Stimulated activated CD8-positive, alpha-beta memory T cell treated with anti-CD3 and anti-CD28 coated beads, Interleukin-12 subunit alpha, Interleukin-12 subunit beta, amount 100 ng/mL, for 1 hour (primary cell): ENCODE data around the gene ACADS.

Experiments used
- DNase-seq: peaks from one replicate; pipeline ENCODE4 v3.0.0-alpha.2; 2020; ENCODE audit warnings: low read depth

The ACADS gene

DNA sequence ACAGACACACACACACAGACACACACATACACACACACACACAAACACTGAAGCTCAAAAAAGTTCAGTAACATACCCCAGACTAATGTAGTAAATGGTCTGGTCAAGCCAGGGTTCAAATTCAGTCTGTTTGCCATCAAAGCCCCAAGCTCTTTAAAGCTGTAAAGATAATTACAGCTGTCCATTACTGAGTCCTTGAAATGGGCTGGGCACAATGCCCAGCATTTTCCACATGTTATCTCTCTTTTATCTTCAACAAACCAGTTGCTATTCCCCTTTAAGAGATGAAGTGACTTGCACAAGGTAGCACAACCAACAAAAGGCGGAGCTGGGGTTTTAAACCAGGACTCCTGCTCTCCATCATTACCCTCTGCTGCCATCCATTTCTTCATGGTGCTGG is 23.0 kb upstream of the ACADS start:
- no peak for DNase-seq

DNA sequence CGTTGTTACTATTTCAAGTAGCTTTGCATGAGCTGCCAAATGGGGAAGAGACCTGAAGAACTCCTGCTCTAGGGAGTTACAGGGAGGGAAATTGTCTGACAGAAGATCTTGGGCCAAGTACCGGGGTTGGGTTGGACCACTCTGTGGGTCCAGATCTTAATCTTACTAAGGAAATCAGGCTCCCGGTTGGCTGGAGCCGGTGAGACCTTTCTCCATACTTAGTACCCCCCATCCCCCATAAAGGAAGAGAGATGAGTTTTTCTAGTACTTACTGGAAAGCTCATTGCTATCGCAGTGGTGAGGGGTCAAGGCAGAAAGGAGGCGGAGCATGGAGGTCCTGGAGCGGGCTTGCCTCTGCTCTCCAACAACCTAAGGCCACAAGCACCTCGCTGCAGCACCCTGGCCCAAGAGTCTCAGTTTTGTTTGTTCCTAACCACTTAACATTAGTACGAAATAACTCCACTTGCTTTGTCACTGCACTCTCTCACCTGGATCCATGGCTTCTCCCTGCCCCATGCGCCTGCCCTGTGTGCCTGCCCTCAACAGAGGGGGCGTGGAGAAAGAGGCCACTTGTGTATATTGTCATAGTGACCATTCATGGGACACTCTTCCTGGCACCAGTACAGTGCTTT is 22.2 kb upstream of the ACADS start:
- no peak for DNase-seq

- no peak for DNase-seq
Measured at GRCh38 chr12:120705618-120706017, 20.0 kb upstream of the ACADS start.

DNA sequence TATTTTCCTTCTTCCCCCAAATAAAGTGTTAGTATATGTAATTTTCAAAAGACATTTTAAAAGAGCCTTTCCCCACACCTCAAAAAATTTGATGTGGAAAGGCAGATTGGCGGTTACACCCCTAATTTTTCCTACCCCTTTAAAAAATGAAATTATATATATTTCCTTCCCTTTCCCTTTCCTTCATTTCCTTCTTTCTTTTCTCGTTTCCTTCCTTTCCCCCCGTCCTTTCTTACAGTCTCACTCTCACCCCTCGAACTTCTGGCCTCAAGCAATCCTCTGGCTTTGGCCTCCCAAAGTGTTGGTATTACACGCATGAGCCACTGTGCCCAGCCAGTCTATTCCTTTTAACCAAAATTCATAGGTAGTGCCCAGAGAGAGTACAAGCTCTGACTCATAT is 19.6 kb upstream of the ACADS start:
- no peak for DNase-seq

DNA sequence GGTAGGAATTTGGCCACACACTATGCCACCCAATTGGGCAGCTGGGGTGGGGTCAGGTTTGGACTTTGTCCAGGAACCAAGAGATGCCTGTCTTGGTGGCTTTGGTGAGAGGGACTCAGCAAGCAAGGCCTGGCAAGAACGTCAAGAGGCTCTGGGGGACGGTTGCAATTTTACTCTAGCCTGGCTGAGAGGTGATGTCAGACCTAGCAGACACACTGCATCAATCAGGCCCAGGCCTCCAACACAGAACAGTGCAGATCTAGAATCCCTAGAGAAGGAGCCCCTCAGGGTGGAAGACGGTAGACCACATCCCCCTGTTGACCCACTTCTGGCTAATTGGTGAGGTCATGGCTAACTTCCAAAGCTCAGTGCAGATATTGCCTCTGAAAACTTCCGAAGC is 17.0 kb upstream of the ACADS start:
- no peak for DNase-seq

DNA sequence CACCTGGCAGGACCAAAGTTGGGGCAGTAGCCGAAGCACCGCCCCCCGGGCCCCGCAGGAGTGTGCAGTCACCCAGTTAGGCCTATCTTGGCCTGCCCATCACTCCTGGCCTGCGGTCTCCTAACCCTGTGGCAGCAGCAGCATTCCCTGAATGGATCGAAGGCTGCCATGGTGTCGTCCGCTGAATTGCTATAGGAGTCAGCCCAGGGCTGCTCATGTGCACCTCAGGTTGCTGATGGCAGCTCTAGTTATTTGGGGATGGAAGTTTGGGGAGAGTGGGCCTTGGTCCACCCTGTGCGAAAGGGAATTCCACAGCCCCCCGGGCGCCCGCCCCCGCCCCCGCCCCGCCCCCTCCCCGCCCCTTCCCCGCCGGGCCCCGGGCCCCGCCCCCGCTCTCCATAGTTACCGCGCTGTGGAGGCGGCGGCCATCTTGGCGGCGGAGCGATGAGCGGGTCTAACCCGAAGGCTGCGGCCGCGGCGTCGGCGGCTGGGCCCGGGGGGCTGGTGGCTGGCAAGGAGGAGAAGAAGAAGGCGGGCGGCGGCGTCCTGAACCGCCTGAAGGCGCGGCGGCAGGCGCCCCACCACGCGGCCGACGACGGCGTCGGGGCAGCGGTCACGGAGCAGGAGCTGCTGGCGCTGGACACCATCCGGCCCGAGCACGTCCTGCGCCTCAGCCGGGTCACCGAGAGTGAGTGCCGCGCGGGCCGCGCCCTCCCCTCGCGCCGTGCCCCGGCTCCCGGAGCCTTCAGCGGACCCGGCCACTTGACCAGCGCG is 15.4 kb upstream of the ACADS start, which contains the start of gene UNC119B:
TSS of gene UNC119B (plus strand) at position 428 of the 774 bp plus-strand sequence. CDS start at position 445, 17 bp downstream.
- DNase-seq: peak; percentile 64

- DNase-seq: no peak
Measured at GRCh38 chr12:120710805-120711296, 14.8 kb upstream of the ACADS start.

- DNase-seq: no peak
Measured at GRCh38 chr12:120711411-120711810, 14.2 kb upstream of the ACADS start.

DNA sequence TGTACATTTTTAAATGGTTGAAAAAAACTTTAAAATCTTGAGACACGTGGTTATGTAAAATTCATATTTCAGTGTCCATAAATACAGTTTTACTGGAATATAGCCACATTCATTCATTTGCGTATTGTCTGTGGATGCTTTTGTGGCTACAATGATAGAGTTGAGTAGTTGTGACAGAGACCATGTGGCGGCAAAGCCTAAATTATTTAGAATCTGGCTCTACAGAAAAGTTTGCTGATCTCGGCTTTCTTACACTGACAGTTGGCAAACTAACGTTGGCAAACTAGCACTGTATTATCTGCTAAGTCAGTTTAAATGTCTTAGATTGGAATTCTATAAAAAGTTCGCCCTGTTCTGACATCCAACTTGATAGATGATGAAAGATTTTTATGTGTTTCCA is 13.0 kb upstream of the ACADS start:
- no peak for DNase-seq

DNA sequence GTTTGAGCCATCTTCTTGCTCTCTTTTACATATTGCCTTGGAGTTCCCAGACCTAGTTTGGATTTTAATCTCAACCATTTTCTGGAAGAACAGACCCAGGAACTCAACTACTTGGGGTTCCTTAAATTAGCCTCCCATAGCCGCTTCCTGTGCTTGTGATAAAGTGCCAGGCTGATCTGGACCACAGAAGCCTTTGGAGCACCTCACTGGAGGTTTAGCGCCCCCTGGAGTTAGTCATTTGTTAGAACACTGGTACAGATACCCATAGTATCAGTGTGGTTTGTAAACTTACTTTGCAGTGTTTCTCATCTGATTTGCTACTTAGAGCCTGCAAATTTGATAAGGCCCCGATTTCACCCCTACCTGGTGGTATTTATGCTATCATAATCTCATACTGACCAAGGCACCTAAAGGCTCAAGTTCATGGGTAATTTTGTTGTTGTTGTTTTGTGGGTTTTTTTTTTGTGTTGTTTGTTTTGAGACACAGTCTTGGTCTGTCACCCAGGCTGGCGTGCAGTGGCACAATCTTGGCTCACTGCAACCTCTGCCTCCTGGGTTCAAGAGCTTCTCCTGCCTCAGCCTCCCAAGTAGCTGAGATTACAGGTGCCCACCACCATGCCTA is 11.7 kb upstream of the ACADS start:
- peak; percentile 68 for DNase-seq

DNA sequence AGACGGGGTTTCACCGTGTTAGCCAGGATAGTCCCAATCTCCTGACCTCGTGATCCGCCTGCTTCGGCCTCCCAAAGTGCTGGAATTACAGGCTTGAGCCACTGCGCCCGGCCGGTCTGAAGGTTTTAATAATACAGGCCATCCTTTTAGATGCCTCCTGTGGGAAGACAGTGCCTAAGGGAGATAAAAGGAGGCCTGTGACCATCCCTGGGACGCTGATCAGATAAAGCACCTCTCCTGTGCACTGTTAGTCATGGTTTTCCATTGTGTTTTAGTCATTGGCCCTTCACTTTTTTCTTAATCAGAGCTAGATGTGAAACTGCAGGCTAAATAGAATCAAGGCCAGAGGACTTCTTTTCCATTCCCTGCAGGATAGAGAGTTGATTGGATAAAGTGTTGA is 7.6 kb upstream of the ACADS start:
- no peak for DNase-seq

- no peak for DNase-seq
Measured at GRCh38 chr12:120719072-120719471, 6.6 kb upstream of the ACADS start.

DNA sequence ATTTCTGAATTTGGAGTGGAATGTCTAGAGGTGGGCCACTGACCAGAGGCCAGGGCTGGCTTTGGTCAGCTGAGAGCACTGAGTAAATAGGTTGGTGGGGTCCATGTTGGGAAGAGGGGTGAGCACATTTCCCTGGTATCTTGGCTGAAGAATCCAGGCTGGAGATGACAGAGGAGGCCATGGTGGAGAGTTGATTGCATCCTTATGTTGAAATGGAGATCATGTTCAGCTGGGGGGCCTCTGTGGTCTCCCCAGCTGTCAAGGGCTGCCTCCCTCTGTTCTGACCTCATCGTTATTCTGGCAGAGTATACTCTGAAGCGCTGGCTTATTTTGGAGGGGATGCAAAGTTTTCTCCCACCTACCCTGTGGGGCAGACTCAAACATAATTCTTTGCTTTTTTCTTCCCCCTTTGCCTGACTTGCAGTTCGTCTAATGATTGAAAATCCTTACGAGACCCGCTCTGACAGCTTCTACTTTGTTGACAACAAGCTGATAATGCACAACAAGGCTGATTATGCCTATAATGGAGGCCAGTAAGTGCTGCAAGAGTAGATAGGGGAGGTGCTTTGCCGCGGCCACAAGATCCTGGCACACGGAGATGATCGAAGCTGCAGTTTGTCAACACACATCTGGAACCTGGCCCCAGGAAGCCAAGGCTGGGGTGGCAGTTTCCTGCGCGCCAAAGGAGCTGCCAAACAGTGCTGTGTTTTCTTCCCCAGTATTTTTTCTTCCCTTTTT is 6.0 kb upstream of the ACADS start:
- DNase-seq: no peak

DNA sequence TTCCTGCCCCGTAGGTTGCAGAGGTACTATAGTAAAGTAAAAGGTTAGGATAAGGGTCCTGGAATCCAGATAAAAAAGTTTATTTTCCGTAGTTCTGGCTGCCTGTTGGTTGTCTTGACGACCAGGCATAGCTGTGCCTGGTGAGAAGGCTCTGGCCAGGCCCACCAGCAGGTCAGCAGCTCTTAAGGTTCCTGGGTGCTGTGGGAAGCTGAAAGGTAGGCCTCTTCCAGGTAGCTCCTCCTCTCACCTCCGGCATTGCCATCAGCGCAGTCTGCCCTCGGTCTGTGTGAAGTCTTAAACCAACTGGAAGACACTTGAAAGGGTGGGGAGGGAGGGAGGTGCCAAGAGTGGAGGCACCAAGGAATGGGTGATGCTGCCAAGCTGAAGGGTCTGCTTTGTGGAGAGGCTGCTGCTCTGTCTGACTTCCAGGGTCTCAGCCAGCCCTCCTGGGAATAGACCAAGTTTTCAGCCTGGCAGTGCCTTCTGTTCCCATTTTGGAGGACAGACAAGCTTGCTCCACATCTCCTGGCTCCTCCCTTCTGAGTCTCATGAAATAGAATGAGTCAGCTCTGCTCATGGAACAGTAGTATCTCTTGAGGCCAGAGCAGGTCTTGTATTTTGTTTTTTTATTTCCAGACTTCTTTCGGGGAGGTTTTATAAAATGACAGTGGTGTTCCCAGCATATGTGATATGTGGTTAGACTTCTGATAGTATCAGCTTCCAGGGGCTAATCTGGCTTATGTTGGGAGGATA is 5.2 kb upstream of the ACADS start:
- DNase-seq: no peak

- no peak for DNase-seq
Measured at GRCh38 chr12:120720987-120721801, 4.4 kb upstream of the ACADS start.

DNA sequence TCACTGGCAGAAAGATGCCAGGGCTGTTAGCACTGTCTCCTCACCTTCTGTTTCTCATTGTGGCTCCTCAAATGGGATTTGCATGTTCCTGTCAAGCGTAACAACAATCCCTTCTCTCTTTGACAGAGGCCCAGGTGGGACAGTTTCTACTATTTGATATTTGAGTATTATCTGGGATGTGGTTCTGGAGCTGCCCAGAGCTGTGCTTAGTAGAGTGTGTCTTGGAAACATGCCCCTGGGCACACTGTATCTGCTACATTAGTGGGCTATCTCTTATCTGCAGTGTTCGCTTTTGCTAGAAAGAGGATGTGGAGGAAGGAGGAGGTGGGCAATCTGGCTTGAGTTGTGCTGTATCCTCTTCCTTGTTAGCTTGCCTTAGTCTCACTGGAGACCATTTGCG is 3.8 kb upstream of the ACADS start:
- no peak for DNase-seq

DNA sequence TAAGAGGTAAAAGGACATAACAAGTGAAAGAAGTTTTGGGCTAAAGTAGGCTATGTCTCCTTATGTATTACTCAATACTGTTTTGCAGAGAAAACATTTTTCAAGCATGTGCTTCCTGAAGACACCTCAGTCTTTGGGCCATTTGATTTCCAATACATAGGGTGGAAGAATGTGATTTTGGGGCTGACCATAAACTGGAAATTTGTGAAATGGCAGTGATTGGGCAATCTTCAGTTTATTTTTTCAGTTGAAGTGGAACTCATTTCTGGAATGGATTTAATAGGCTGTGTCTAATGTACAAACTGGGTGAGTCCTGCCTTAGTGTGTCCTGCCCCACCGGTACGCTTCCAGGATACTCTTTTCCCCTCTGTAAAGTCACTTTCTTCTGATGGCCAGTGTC is 2.8 kb upstream of the ACADS start:
- DNase-seq: no peak

DNA sequence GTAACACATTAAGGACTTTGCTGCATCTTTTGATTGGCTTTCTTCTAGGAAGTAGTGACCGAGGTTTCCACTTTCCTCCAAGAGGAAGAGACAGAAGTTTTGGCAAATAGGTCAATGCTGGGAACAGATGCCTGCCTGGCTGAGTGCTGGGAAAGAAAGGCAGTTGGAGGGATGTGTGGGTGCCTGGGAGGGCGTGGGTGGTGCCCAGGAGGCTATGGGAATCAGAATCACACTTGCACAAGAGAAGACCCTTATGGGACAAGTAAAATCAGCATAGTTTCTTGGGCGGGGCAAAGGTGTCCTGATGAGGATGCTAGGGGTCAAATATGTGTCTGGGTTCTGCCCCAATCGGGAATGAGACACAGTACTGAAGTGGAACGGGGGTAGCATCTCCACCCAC is 906 bp upstream of the ACADS start:
- DNase-seq: no peak

DNA sequence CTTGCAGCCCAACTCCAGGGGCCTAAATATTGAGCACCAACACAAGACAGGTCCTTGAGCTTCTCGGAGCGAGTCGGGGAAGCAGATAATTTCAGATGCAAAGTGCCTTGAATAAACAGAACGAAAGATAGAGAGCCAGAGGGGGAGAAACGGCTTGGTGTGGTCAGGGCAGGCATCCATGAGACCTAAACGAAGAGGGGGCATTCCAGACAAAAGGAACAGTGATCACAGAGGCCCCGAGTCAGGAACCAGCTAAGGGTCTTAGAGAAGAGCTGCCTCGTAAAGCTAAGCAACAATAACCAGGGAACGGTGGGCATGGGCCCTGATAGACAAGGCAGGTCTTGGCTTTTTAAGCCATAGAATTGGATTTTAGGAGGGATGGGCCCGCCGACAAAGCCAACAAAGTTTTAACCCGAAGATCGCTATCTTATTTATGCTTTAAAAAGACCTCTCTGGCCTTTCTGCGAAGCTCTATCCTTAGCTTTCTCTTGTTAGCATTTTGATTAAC is 421 bp upstream of the ACADS start:
- DNase-seq: no peak

DNA sequence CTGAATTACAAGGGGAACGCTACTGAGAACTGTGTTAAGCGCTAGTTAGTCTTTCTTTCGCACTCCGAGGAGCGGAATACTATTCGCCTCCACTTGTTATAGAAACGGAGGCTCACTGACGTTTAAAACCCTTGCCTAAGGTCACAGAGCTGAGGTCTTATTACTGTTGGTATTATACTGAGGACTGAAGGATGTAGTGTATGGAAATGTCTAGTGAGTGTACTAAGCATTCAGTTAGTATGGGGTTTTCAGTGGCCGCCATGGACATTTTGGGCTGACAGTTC is 826 bp downstream of the ACADS start:
- no peak for DNase-seq

DNA sequence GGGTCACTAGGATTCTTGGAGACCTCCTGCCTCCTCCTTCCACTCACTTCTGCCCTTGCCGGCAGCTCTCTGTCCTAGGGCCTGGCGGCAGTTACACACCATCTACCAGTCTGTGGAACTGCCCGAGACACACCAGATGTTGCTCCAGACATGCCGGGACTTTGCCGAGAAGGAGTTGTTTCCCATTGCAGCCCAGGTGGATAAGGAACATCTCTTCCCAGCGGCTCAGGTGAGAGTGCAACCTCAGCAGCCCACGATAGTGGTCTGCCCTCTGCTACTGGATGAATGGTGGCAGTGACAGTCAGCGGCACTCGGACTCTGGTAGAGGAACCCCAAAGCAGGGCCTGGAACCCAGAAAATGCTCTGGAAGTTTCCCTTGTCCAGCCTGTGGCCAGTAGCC is 1.3 kb downstream of the ACADS start:
- no peak for DNase-seq
